HG03432 (cell line): Measurements from ENCODE around the gene POPDC2.
"Not testable (repeated sequence)": the region's sequence is repeated elsewhere in the genome, so short reads cannot be mapped to it uniquely, and the experiment has no call there.

Experiments used
- ATAC-seq: cut with Tn5 transposase; IDR thresholded peaks from one replicate; pipeline ENCODE4 v1.9.1; 2021; ENCODE audit warnings: mild to moderate bottlenecking, moderate library complexity; ENCODE audit not compliant: unreplicated experiment

POPDC2 gene

GRCh38 chr3:119660474-119661440, at the start of gene POPDC2:
TSS of gene POPDC2 (minus strand) at chr3:119660589. CDS start at chr3:119660423, 166 bp downstream.
- ATAC-seq: no peak

GRCh38 chr3:119703820-119704531, 43.6 kb upstream of the POPDC2 start:
- no peak for ATAC-seq

GRCh38 chr3:119702530-119703527, 42.4 kb upstream of the POPDC2 start, which contains the start of gene CFAP91:
TSS of gene CFAP91 (plus strand) at chr3:119703022. CDS start at chr3:119703099, 77 bp downstream.
- peak; percentile 96 for ATAC-seq

GRCh38 chr3:119700920-119701734, 40.7 kb upstream of the POPDC2 start:
- ATAC-seq: peak; percentile 5

GRCh38 chr3:119700269-119700919, 40.0 kb upstream of the POPDC2 start:
- peak; percentile 28 for ATAC-seq

- peak; percentile 79 for ATAC-seq
Observed at GRCh38 chr3:119697394-119697793, 37.0 kb upstream of the POPDC2 start.

- ATAC-seq: no peak
Observed at GRCh38 chr3:119695480-119695879, 35.1 kb upstream of the POPDC2 start.

GRCh38 chr3:119690043-119690656, 29.8 kb upstream of the POPDC2 start:
- ATAC-seq: no peak

- no peak for ATAC-seq
Observed at GRCh38 chr3:119683421-119683820, 23.0 kb upstream of the POPDC2 start.

- ATAC-seq: peak; percentile 25
Observed at GRCh38 chr3:119681279-119681678, 20.9 kb upstream of the POPDC2 start.

GRCh38 chr3:119679874-119680273, 19.5 kb upstream of the POPDC2 start:
- ATAC-seq: no peak

- not testable (repeated sequence) for ATAC-seq
Observed at GRCh38 chr3:119678209-119678608, 17.8 kb upstream of the POPDC2 start.

- no peak for ATAC-seq
Observed at GRCh38 chr3:119677641-119677934, 17.2 kb upstream of the POPDC2 start.

- peak; percentile 92 for ATAC-seq
Observed at GRCh38 chr3:119676771-119677640, 16.6 kb upstream of the POPDC2 start, which contains the start of gene COX17. TSS of gene COX17 (minus strand) at chr3:119677406. CDS start at chr3:119677310, 96 bp downstream.

- ATAC-seq: no peak
Observed at GRCh38 chr3:119676020-119676419, 15.6 kb upstream of the POPDC2 start.

GRCh38 chr3:119675188-119675874, 14.9 kb upstream of the POPDC2 start:
- no peak for ATAC-seq

GRCh38 chr3:119673875-119674274, 13.5 kb upstream of the POPDC2 start:
- no peak for ATAC-seq
